ENCODE results near the gene EXOSC10. TPM values are rescaled to one million over a fixed set of nuclear protein-coding genes. Genes with fewer than 3 reads are reported as not detected.

EXOSC10 gene
- total RNA-seq, 1 donor from 2014 or later: 28.2 TPM

DNA sequence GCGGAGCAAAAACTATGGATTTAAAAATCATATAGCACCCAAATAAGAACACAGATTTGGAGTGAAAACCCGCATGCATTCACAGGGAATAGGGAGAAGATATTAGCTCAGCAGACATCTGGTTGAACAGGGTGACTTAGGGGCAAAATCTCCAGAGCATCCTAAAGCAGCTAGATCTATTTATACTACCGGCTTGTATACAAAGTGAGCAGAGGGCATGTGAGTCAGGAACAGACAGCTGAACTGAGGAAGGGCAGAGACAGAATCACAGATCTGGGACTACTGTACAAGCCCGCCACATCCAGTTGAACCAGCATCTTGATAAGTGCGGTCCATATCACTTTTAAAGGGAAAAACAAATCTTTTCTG is 35.2 kb upstream of the EXOSC10 start:
- H3K27me3 ChIP-seq (ENCODE audit: control insufficient read depth in 3 of 3, insufficient read depth in 3 of 3, low read length in 3 of 3): no peaks in the 10 kb centered on the region
- H3K9ac ChIP-seq (ENCODE audit: low read depth in 1 of 3, low read length in 3 of 3): no peak overlapping the region
- H3K36me3 ChIP-seq (ENCODE audit: control insufficient read depth in 3 of 3, insufficient read depth in 3 of 3, low read length in 3 of 3): peaks cover 47 to 66% (median 62%) of the 10 kb centered on the region in 3 donors
- H3K27ac ChIP-seq (ENCODE audit: low read depth, low read length): no peak overlapping the region
- H3K9me3 ChIP-seq (ENCODE audit: control insufficient read depth in 3 of 3, low read length in 3 of 3): no peaks in the 10 kb centered on the region
- H3K4me1 ChIP-seq (ENCODE audit: control insufficient read depth in 3 of 3, insufficient read depth in 3 of 3, low read length in 3 of 3): peaks cover 2 to 9% (median 3%) of the 10 kb centered on the region in 3 donors
- no peak overlapping the region for H3K4me3 ChIP-seq (ENCODE audit: low read length in 3 of 3)

- no peak overlapping the region for H3K4me3 ChIP-seq (ENCODE audit: low read length in 3 of 3)
- H3K27ac ChIP-seq (ENCODE audit: low read depth, low read length): no peak overlapping the region
- H3K9ac ChIP-seq (ENCODE audit: low read depth in 1 of 3, low read length in 3 of 3): no peak overlapping the region
- no peaks in the 10 kb centered on the region for H3K27me3 ChIP-seq (ENCODE audit: control insufficient read depth in 3 of 3, insufficient read depth in 3 of 3, low read length in 3 of 3)
- no peaks in the 10 kb centered on the region for H3K9me3 ChIP-seq (ENCODE audit: control insufficient read depth in 3 of 3, low read length in 3 of 3)
- H3K36me3 ChIP-seq (ENCODE audit: control insufficient read depth in 3 of 3, insufficient read depth in 3 of 3, low read length in 3 of 3): peaks cover 49 to 69% (median 65%) of the 10 kb centered on the region in 3 donors
- peaks cover 2 to 9% (median 3%) of the 10 kb centered on the region in 3 donors for H3K4me1 ChIP-seq (ENCODE audit: control insufficient read depth in 3 of 3, insufficient read depth in 3 of 3, low read length in 3 of 3)
Measured at GRCh38 chr1:11134251-11134897, 34.7 kb upstream of the EXOSC10 start.

GRCh38 chr1:11132563-11133293 is 33.1 kb upstream of the EXOSC10 start:
- Histone ChIP-seq H3K9ac (ENCODE audit: low read depth in 1 of 3, low read length in 3 of 3) (no peak overlapping the region), H3K9me3 (ENCODE audit: control insufficient read depth in 3 of 3, low read length in 3 of 3) (no peaks in the 10 kb centered on the region), H3K4me1 (ENCODE audit: control insufficient read depth in 3 of 3, insufficient read depth in 3 of 3, low read length in 3 of 3) (peaks cover 2 to 9% (median 3%) of the 10 kb centered on the region in 3 donors), H3K4me3 (ENCODE audit: low read length in 3 of 3) (peak overlapping the region in 1 of 3 donors; percentile 9), H3K27ac (ENCODE audit: low read depth, low read length) (peak overlapping the region; percentile 3), H3K36me3 (ENCODE audit: control insufficient read depth in 3 of 3, insufficient read depth in 3 of 3, low read length in 3 of 3) (peaks cover 57 to 69% (median 65%) of the 10 kb centered on the region in 3 donors), H3K27me3 (ENCODE audit: control insufficient read depth in 3 of 3, insufficient read depth in 3 of 3, low read length in 3 of 3) (no peaks in the 10 kb centered on the region)

- Histone ChIP-seq H3K27me3 (ENCODE audit: control insufficient read depth in 3 of 3, insufficient read depth in 3 of 3, low read length in 3 of 3) (no peaks in the 10 kb centered on the region), H3K27ac (ENCODE audit: low read depth, low read length) (no peak overlapping the region), H3K4me1 (ENCODE audit: control insufficient read depth in 3 of 3, insufficient read depth in 3 of 3, low read length in 3 of 3) (peaks cover 2 to 9% (median 3%) of the 10 kb centered on the region in 3 donors), H3K4me3 (ENCODE audit: low read length in 3 of 3) (no peak overlapping the region), H3K9ac (ENCODE audit: low read depth in 1 of 3, low read length in 3 of 3) (no peak overlapping the region), H3K36me3 (ENCODE audit: control insufficient read depth in 3 of 3, insufficient read depth in 3 of 3, low read length in 3 of 3) (peaks cover 64 to 70% (median 69%) of the 10 kb centered on the region in 3 donors), H3K9me3 (ENCODE audit: control insufficient read depth in 3 of 3, low read length in 3 of 3) (no peaks in the 10 kb centered on the region)
Measured at GRCh38 chr1:11131816-11132215, 32.1 kb upstream of the EXOSC10 start.

DNA sequence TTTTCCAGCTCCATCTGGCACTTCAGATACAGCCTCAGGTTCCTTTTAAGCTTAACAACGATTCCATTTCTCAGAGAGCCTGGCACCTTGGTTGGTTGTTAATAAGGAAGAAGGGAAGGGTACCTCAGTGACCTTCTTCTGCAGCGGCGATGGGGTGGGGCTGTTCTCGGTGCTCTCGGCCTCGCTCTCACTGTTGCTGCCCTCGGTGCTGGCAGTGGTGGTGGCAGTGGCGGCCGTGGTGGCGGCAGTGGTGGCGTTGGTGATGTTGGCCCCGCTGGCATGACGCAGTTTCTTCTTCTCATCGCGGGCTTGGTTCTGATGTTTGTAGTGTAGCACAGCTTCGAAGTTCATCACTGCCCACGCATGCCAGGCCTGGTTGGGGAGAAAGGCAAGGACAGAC is 30.7 kb upstream of the EXOSC10 start:
- Histone ChIP-seq H3K27ac (ENCODE audit: low read depth, low read length) (no peak overlapping the region), H3K4me1 (ENCODE audit: control insufficient read depth in 3 of 3, insufficient read depth in 3 of 3, low read length in 3 of 3) (peaks cover 2 to 9% (median 3%) of the 10 kb centered on the region in 3 donors), H3K27me3 (ENCODE audit: control insufficient read depth in 3 of 3, insufficient read depth in 3 of 3, low read length in 3 of 3) (no peaks in the 10 kb centered on the region), H3K9me3 (ENCODE audit: control insufficient read depth in 3 of 3, low read length in 3 of 3) (no peaks in the 10 kb centered on the region), H3K36me3 (ENCODE audit: control insufficient read depth in 3 of 3, insufficient read depth in 3 of 3, low read length in 3 of 3) (peaks cover 69 to 82% (median 75%) of the 10 kb centered on the region in 3 donors), H3K4me3 (ENCODE audit: low read length in 3 of 3) (no peak overlapping the region), H3K9ac (ENCODE audit: low read depth in 1 of 3, low read length in 3 of 3) (no peak overlapping the region)

- Histone ChIP-seq H3K9me3 (ENCODE audit: control insufficient read depth in 3 of 3, low read length in 3 of 3) (no peaks in the 10 kb centered on the region), H3K4me1 (ENCODE audit: control insufficient read depth in 3 of 3, insufficient read depth in 3 of 3, low read length in 3 of 3) (peaks cover 2 to 9% (median 3%) of the 10 kb centered on the region in 3 donors), H3K4me3 (ENCODE audit: low read length in 3 of 3) (no peak overlapping the region), H3K36me3 (ENCODE audit: control insufficient read depth in 3 of 3, insufficient read depth in 3 of 3, low read length in 3 of 3) (peaks cover 74 to 87% (median 78%) of the 10 kb centered on the region in 3 donors), H3K9ac (ENCODE audit: low read depth in 1 of 3, low read length in 3 of 3) (no peak overlapping the region), H3K27me3 (ENCODE audit: control insufficient read depth in 3 of 3, insufficient read depth in 3 of 3, low read length in 3 of 3) (no peaks in the 10 kb centered on the region), H3K27ac (ENCODE audit: low read depth, low read length) (no peak overlapping the region)
Measured at GRCh38 chr1:11129649-11130390, 30.2 kb upstream of the EXOSC10 start.

- no peaks in the 10 kb centered on the region for H3K4me1 ChIP-seq (ENCODE audit: control insufficient read depth in 3 of 3, insufficient read depth in 3 of 3, low read length in 3 of 3)
- no peaks in the 10 kb centered on the region for H3K9me3 ChIP-seq (ENCODE audit: control insufficient read depth in 3 of 3, low read length in 3 of 3)
- H3K27ac ChIP-seq (ENCODE audit: low read depth, low read length): no peak overlapping the region
- no peaks in the 10 kb centered on the region for H3K27me3 ChIP-seq (ENCODE audit: control insufficient read depth in 3 of 3, insufficient read depth in 3 of 3, low read length in 3 of 3)
- peaks cover 74 to 79% (median 78%) of the 10 kb centered on the region in 3 donors for H3K36me3 ChIP-seq (ENCODE audit: control insufficient read depth in 3 of 3, insufficient read depth in 3 of 3, low read length in 3 of 3)
- no peak overlapping the region for H3K9ac ChIP-seq (ENCODE audit: low read depth in 1 of 3, low read length in 3 of 3)
- H3K4me3 ChIP-seq (ENCODE audit: low read length in 3 of 3): no peak overlapping the region
Measured at GRCh38 chr1:11126569-11126968, 26.9 kb upstream of the EXOSC10 start.

GRCh38 chr1:11125931-11126330 is 26.3 kb upstream of the EXOSC10 start:
- Histone ChIP-seq H3K9ac (ENCODE audit: low read depth in 1 of 3, low read length in 3 of 3) (no peak overlapping the region), H3K27ac (ENCODE audit: low read depth, low read length) (no peak overlapping the region), H3K9me3 (ENCODE audit: control insufficient read depth in 3 of 3, low read length in 3 of 3) (no peaks in the 10 kb centered on the region), H3K4me3 (ENCODE audit: low read length in 3 of 3) (no peak overlapping the region), H3K4me1 (ENCODE audit: control insufficient read depth in 3 of 3, insufficient read depth in 3 of 3, low read length in 3 of 3) (no peaks in the 10 kb centered on the region), H3K27me3 (ENCODE audit: control insufficient read depth in 3 of 3, insufficient read depth in 3 of 3, low read length in 3 of 3) (no peaks in the 10 kb centered on the region), H3K36me3 (ENCODE audit: control insufficient read depth in 3 of 3, insufficient read depth in 3 of 3, low read length in 3 of 3) (peaks cover 71 to 80% (median 78%) of the 10 kb centered on the region in 3 donors)

- Histone ChIP-seq H3K36me3 (ENCODE audit: control insufficient read depth in 3 of 3, insufficient read depth in 3 of 3, low read length in 3 of 3) (peaks cover 61 to 73% (median 70%) of the 10 kb centered on the region in 3 donors), H3K9me3 (ENCODE audit: control insufficient read depth in 3 of 3, low read length in 3 of 3) (no peaks in the 10 kb centered on the region), H3K4me3 (ENCODE audit: low read length in 3 of 3) (no peak overlapping the region), H3K27me3 (ENCODE audit: control insufficient read depth in 3 of 3, insufficient read depth in 3 of 3, low read length in 3 of 3) (no peaks in the 10 kb centered on the region), H3K27ac (ENCODE audit: low read depth, low read length) (no peak overlapping the region), H3K4me1 (ENCODE audit: control insufficient read depth in 3 of 3, insufficient read depth in 3 of 3, low read length in 3 of 3) (no peaks in the 10 kb centered on the region), H3K9ac (ENCODE audit: low read depth in 1 of 3, low read length in 3 of 3) (no peak overlapping the region)
Measured at GRCh38 chr1:11124965-11125364, 25.3 kb upstream of the EXOSC10 start.

All from skeletal muscle tissue (tissue), 4 donors.